ENCODE results near the gene DEFB131A.
"Not testable (repeated sequence)": the region's sequence is repeated elsewhere in the genome, so short reads cannot be mapped to it uniquely, and the experiment has no call there.

Gene DEFB131A

GRCh38 chr4:9444114-9444513 is at the start of gene DEFB131A:
Gene DEFB131A, plus strand, starts transcription at chr4:9444414. Its CDS starts 120 bp downstream, at chr4:9444534.
- not testable (repeated sequence) for DNase-seq

- DNase-seq = not testable (repeated sequence)
These were observed 38.4 kb upstream of the DEFB131A start for GRCh38 chr4:9405774-9406173.

- DNase-seq = not testable (repeated sequence)
These were observed 37.7 kb upstream of the DEFB131A start for GRCh38 chr4:9406491-9406890.

- no peak for DNase-seq
These were observed 34.4 kb upstream of the DEFB131A start for GRCh38 chr4:9409793-9410192.

GRCh38 chr4:9421884-9422455 is 22.2 kb upstream of the DEFB131A start:
- not testable (repeated sequence) for DNase-seq

- DNase-seq = not testable (repeated sequence)
These were observed 18.3 kb upstream of the DEFB131A start for GRCh38 chr4:9425916-9426315.

- DNase-seq = not testable (repeated sequence)
These were observed 14.2 kb upstream of the DEFB131A start for GRCh38 chr4:9430061-9430460.

GRCh38 chr4:9433320-9433719 is 10.9 kb upstream of the DEFB131A start:
- not testable (repeated sequence) for DNase-seq

GRCh38 chr4:9436728-9437127 is 7.5 kb upstream of the DEFB131A start:
- not testable (repeated sequence) for DNase-seq

- not testable (repeated sequence) for DNase-seq
These were observed 1.9 kb upstream of the DEFB131A start for GRCh38 chr4:9442355-9442754.

- DNase-seq = not testable (repeated sequence)
These were observed 467 bp downstream of the DEFB131A start for GRCh38 chr4:9444681-9445080.

GRCh38 chr4:9452251-9452650 is 8.0 kb downstream of the DEFB131A start:
- DNase-seq = not testable (repeated sequence)

GRCh38 chr4:9454284-9454683 is 10.1 kb downstream of the DEFB131A start:
- not testable (repeated sequence) for DNase-seq

- not testable (repeated sequence) for DNase-seq
These were observed 10.8 kb downstream of the DEFB131A start for GRCh38 chr4:9455046-9455445.

GRCh38 chr4:9479466-9479865 is 35.3 kb downstream of the DEFB131A start:
- not testable (repeated sequence) for DNase-seq

- not testable (repeated sequence) for DNase-seq
These were observed 35.9 kb downstream of the DEFB131A start for GRCh38 chr4:9480066-9480465.

GRCh38 chr4:9482871-9483270 is 38.7 kb downstream of the DEFB131A start:
- DNase-seq = not testable (repeated sequence)

- DNase-seq = not testable (repeated sequence)
These were observed 39.5 kb downstream of the DEFB131A start for GRCh38 chr4:9483682-9484081.

GRCh38 chr4:9486880-9487279 is 42.7 kb downstream of the DEFB131A start:
- not testable (repeated sequence) for DNase-seq

- not testable (repeated sequence) for DNase-seq
These were observed 44.6 kb downstream of the DEFB131A start for GRCh38 chr4:9488796-9489195.

GRCh38 chr4:9490496-9490895 is 46.3 kb downstream of the DEFB131A start:
- DNase-seq = not testable (repeated sequence)

GRCh38 chr4:9490986-9491385 is 46.8 kb downstream of the DEFB131A start:
- not testable (repeated sequence) for DNase-seq

GRCh38 chr4:9493589-9493988 is 49.4 kb downstream of the DEFB131A start:
- not testable (repeated sequence) for DNase-seq

GRCh38 chr4:9494256-9495035 is 50.2 kb downstream of the DEFB131A start:
- not testable (repeated sequence) for DNase-seq
